Measurements from ENCODE around the gene KPNA5. TPM values are rescaled to one million over a fixed set of nuclear protein-coding genes. Genes with fewer than 3 reads are reported as not detected.

Gene KPNA5
- total and polyA plus RNA-seq, 2 of the 13 experiments (the other 11 are each of a cell fraction or from before 2014, with no cell fraction given), result 5.3 to 13.0 TPM

DNA sequence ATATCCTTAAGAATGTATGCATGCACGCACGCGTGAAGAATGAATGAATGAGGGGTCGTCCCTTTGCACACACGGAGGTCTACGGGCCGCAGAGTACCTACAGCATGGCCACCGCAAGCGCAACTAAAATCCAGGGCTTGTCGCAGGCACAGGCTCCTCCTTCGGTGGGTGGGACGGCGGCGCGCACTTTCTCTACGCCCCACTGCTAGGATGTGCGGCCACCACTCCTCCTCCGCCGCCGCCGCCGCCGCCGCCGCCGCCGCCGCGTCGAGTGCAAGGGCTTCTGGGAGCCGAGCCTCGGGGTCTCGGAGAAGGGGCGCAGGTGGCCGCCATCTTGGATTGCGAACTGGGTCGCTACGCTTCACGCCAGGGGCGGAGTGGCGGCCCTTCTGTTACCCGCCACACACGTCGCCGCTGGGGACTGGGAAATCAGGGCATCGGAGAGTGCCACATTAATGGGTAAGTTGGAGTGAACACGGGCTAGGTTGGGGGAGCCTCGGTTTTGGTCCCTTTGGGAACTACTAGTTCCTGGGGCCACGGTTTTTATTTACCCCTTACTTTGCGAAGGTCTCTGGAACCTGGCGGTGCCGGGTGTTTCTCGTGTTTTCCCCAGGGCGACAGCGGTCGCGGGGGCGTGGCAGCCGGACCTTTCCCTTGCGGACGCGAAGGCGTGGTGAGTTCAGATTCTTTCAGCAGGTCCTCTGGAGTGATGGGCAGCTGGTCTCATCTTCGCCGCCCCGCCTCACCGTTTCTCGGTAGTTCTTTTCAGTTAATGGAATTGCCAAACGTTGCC is at the start of gene KPNA5 (continued):
- TF ChIP-seq ZNF761 (CRISPR knock-in tag; conservative IDR thresholded peaks at IDR 0.05) (peak; percentile 90; the same call in 1 of the 2 replicates), SATB2 (CRISPR knock-in tag; IDR thresholded peaks at IDR 0.05) (0 out of 2 replicates have a peak, but pooled peaks have one; percentile 33), FOXC1 (CRISPR knock-in tag; IDR thresholded peaks at IDR 0.05; ENCODE audit: borderline replicate concordance) (peak; percentile 82), ZNF777 (CRISPR knock-in tag; IDR thresholded peaks at IDR 0.05) (no peak), MXI1 (IDR thresholded peaks at IDR 0.05; ENCODE audit: borderline replicate concordance, low read depth, low read length) (peak; percentile 75; the same call in 2 of the 3 replicates), ZNF260 (CRISPR knock-in tag; IDR thresholded peaks at IDR 0.05; ENCODE audit: borderline replicate concordance, low read depth) (no peak), ZNF333 (CRISPR knock-in tag; IDR thresholded peaks at IDR 0.05; ENCODE audit: borderline replicate concordance) (peak; percentile 94; the same call in 1 of the 2 replicates), NAIF1 (CRISPR knock-in tag; IDR thresholded peaks at IDR 0.05; ENCODE audit: borderline replicate concordance) (peak; percentile 99), TAF1 (CRISPR knock-in tag; IDR thresholded peaks at IDR 0.05) (peak; percentile 96), ZNF644 (CRISPR knock-in tag; IDR thresholded peaks at IDR 0.05; ENCODE audit: low read depth) (peak; percentile 92), CHD2 (IDR thresholded peaks at IDR 0.05; ENCODE audit: low read depth, low read length) (0 out of 2 replicates have a peak, but pooled peaks have one; percentile 9), STAG1 (CRISPR knock-in tag; IDR thresholded peaks at IDR 0.05) (no peak), ZFP62 (CRISPR knock-in tag; IDR thresholded peaks at IDR 0.05) (no peak), PLRG1 (conservative IDR thresholded peaks at IDR 0.05) (no peak), TOPORS (CRISPR knock-in tag; IDR thresholded peaks at IDR 0.05) (peak; percentile 37; the same call in 1 of the 2 replicates), CREB3 (CRISPR knock-in tag; IDR thresholded peaks at IDR 0.05) (0 out of 2 replicates have a peak, but pooled peaks have one; percentile 40), ELF3 (CRISPR knock-in tag; IDR thresholded peaks at IDR 0.05) (peak; percentile 72; the same call in 1 of the 2 replicates), ZBTB7B (CRISPR knock-in tag; IDR thresholded peaks at IDR 0.05) (peak; percentile 98), ZNF382 (CRISPR knock-in tag; IDR thresholded peaks at IDR 0.05; ENCODE audit: borderline replicate concordance) (no peak), NR2F2 (IDR thresholded peaks at IDR 0.05; ENCODE audit: borderline replicate concordance, low read depth) (0 out of 2 replicates have a peak, but pooled peaks have one; percentile 12)
- TF ChIP-seq, protein P1, sequence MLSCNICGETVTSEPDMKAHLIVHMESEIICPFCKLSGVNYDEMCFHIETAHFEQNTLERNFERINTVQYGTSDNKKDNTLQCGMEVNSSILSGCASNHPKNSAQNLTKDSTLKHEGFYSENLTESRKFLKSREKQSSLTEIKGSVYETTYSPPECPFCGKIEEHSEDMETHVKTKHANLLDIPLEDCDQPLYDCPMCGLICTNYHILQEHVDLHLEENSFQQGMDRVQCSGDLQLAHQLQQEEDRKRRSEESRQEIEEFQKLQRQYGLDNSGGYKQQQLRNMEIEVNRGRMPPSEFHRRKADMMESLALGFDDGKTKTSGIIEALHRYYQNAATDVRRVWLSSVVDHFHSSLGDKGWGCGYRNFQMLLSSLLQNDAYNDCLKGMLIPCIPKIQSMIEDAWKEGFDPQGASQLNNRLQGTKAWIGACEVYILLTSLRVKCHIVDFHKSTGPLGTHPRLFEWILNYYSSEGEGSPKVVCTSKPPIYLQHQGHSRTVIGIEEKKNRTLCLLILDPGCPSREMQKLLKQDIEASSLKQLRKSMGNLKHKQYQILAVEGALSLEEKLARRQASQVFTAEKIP (CRISPR knock-in tag; IDR thresholded peaks at IDR 0.05; ENCODE audit: borderline replicate concordance), result no peak
- TF ChIP-seq, protein P2, sequence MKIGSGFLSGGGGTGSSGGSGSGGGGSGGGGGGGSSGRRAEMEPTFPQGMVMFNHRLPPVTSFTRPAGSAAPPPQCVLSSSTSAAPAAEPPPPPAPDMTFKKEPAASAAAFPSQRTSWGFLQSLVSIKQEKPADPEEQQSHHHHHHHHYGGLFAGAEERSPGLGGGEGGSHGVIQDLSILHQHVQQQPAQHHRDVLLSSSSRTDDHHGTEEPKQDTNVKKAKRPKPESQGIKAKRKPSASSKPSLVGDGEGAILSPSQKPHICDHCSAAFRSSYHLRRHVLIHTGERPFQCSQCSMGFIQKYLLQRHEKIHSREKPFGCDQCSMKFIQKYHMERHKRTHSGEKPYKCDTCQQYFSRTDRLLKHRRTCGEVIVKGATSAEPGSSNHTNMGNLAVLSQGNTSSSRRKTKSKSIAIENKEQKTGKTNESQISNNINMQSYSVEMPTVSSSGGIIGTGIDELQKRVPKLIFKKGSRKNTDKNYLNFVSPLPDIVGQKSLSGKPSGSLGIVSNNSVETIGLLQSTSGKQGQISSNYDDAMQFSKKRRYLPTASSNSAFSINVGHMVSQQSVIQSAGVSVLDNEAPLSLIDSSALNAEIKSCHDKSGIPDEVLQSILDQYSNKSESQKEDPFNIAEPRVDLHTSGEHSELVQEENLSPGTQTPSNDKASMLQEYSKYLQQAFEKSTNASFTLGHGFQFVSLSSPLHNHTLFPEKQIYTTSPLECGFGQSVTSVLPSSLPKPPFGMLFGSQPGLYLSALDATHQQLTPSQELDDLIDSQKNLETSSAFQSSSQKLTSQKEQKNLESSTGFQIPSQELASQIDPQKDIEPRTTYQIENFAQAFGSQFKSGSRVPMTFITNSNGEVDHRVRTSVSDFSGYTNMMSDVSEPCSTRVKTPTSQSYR (CRISPR knock-in tag; IDR thresholded peaks at IDR 0.05; ENCODE audit: borderline replicate concordance), result no peak; the same call in 1 of the 2 replicates
- TF ChIP-seq, protein P3, sequence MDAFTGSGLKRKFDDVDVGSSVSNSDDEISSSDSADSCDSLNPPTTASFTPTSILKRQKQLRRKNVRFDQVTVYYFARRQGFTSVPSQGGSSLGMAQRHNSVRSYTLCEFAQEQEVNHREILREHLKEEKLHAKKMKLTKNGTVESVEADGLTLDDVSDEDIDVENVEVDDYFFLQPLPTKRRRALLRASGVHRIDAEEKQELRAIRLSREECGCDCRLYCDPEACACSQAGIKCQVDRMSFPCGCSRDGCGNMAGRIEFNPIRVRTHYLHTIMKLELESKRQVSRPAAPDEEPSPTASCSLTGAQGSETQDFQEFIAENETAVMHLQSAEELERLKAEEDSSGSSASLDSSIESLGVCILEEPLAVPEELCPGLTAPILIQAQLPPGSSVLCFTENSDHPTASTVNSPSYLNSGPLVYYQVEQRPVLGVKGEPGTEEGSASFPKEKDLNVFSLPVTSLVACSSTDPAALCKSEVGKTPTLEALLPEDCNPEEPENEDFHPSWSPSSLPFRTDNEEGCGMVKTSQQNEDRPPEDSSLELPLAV (CRISPR knock-in tag; conservative IDR thresholded peaks at IDR 0.05; ENCODE audit: low read depth), result no peak
